GM12878 (cell line): Measurements from ENCODE around the gene UGGT1. TPM values are rescaled to one million over a fixed set of nuclear protein-coding genes. Genes with fewer than 3 reads are reported as not detected.

ENCODE experiments used
- ATAC-seq: fragments of 200-7000 bp; cut with Tn5 transposase; 3 replicates; pipeline ENCODE4 v1.9.1; 2020; ENCODE audit warnings: mild to moderate bottlenecking, moderate library complexity
- BruUV-seq: library from RNA; stranded (reverse); fragments of 400-500 nt; replicated peaks from 2 replicates; lab custom pipeline; 2021; lab: Mats Ljungman, UMichigan
- CTCF ChIA-PET: fragments of 300-600 bp; sonication (Branson Sonifier 250); formaldehyde crosslinking; extraction: SDS; loops from one replicate; lab custom pipeline; 2021; ENCODE audit warnings: inconsistent platforms; lab: Yijun Ruan, JAX
- POLR2A ChIA-PET: fragments of 350-600 bp; formaldehyde crosslinking; extraction: SDS; loops from one replicate; lab custom pipeline; 2021; ENCODE audit warnings: inconsistent platforms; lab: Charles Lee
- RAD21 ChIA-PET: fragments of 300-600 bp; sonication (Branson Sonifier 250); formaldehyde crosslinking; loops from one replicate; lab custom pipeline; 2023; ENCODE audit warnings: antibody characterized with exemption; ENCODE audit not compliant: unreplicated experiment; lab: Charles Lee
- SMC1A ChIA-PET: fragments of 300-600 bp; sonication (Branson Sonifier 250); formaldehyde crosslinking; loops from one replicate; lab custom pipeline; 2023; ENCODE audit not compliant: unreplicated experiment, uncharacterized antibody; lab: Charles Lee
- DNase-seq: peaks from one replicate; pipeline ENCODE4 v3.0.0-alpha.2; 2011; ENCODE audit warnings: low read depth, low spot score
- FAIRE-seq: peaks from 3 replicates; lab custom pipeline; 2011; peaks lifted over from hg19 to GRCh38; lab: Jason Lieb, UNC
- H2AFZ ChIP-seq: 2 replicates; pipeline ENCODE4 v1.6.0; 2011; ENCODE audit warnings: low read depth, low read length, control low read depth; ENCODE audit not compliant: control insufficient read depth
- H3K27ac ChIP-seq: 2 replicates; pipeline ENCODE4 v1.5.1; 2011; ENCODE audit warnings: control low read depth; ENCODE audit not compliant: control insufficient read depth, insufficient read depth
- H3K27me3 ChIP-seq, 2 experiments: replicated peaks in 1 of 2; 2 replicates each; pipeline versions ENCODE4 v1.6.0 to v1.6.1; 2011; ENCODE audit warnings: low read length in 1 of 2; ENCODE audit not compliant: control insufficient read depth in 2 of 2, insufficient read depth in 2 of 2
- H3K36me3 ChIP-seq, 2 experiments: 2 replicates each; pipeline ENCODE4 v1.5.1; 2011; ENCODE audit warnings: low read length in 1 of 2; ENCODE audit not compliant: control insufficient read depth in 2 of 2, insufficient read depth in 2 of 2
- H3K4me1 ChIP-seq: 2 replicates; pipeline ENCODE4 v1.6.1; 2011; ENCODE audit warnings: mild to moderate bottlenecking, low read length, moderate library complexity, mixed read lengths; ENCODE audit not compliant: control insufficient read depth, insufficient read depth
- H3K4me2 ChIP-seq: 2 replicates; pipeline ENCODE4 v1.6.0; 2011; ENCODE audit warnings: control low read depth; ENCODE audit not compliant: control insufficient read depth, insufficient read depth
- H3K4me3 ChIP-seq: fragments of 200-600 bp; sonication (generic); 2 replicates; pipeline ENCODE4 v1.5.1; 2016
- H3K79me2 ChIP-seq: 2 replicates; pipeline ENCODE4 v1.6.0; 2011; ENCODE audit warnings: low read length; ENCODE audit not compliant: control insufficient read depth, insufficient read depth
- H3K9ac ChIP-seq: 2 replicates; pipeline ENCODE4 v1.8.0; 2011; ENCODE audit warnings: low read length, control low read depth, mixed read lengths; ENCODE audit not compliant: control insufficient read depth, insufficient read depth
- H3K9me3 ChIP-seq: replicated peaks from 3 replicates; pipeline ENCODE4 v1.5.1; 2011; ENCODE audit warnings: mild to moderate bottlenecking, low read length; ENCODE audit not compliant: control insufficient read depth, insufficient read depth
- H4K20me1 ChIP-seq: 2 replicates; pipeline ENCODE4 v1.6.0; 2011; ENCODE audit not compliant: control insufficient read depth, insufficient read depth
- ATF7 ChIP-seq: fragments of 450-650 bp; IDR thresholded peaks from 2 replicates; pipeline ENCODE4 v1.6.1; 2016; ENCODE audit warnings: low read depth, mild to moderate bottlenecking
- CBX3 ChIP-seq: fragments of 200-600 bp; sonication (generic); IDR thresholded peaks from 2 replicates; pipeline ENCODE4 v1.6.1; 2016; ENCODE audit warnings: low read depth, borderline replicate concordance
- DPF2 ChIP-seq: fragments of 450-650 bp; IDR thresholded peaks from 2 replicates; pipeline ENCODE4 v1.6.1; 2017; ENCODE audit warnings: mild to moderate bottlenecking
- NFIC ChIP-seq: IDR thresholded peaks from 2 replicates; pipeline ENCODE4 v1.6.1; 2012; ENCODE audit warnings: low read depth, mild to moderate bottlenecking, inconsistent platforms, low read length, moderate library complexity
- WRNIP1 ChIP-seq: IDR thresholded peaks from 2 replicates; pipeline ENCODE4 v1.6.1; 2011; ENCODE audit warnings: low read depth, low read length, improper control_type of control experiment, borderline replicate concordance
- WGBS: methylation state at CpG from one replicate; pipeline ENCODE4 v1.1.6; 2016; ENCODE audit warnings: low lambda C conversion rate; ENCODE audit not compliant: insufficient replicate concordance, insufficient coverage; ENCODE audit errors: missing lambda C conversion rate; 5-methylcytosine and 5-hydroxymethylcytosine counted together
- in situ Hi-C: fragments of 300-500 bp; cut with MboI; formaldehyde crosslinking; loops from 9 replicates; pipeline ENCODE4 v1.14.3; 2018; ENCODE audit warnings: mixed read lengths
- intact Hi-C: fragments of 100-400 bp; cut with micrococcal nuclease; formaldehyde crosslinking; loops from one replicate; pipeline ENCODE4 v1.14.2; 2022; ENCODE audit not compliant: unreplicated experiment
- polyA plus RNA-seq, 11 experiments: library from polyadenylated mRNA; depleted of rRNA in 4 of 11; unstranded in 6 of 11; stranded (reverse) in 5 of 11; fragments of >200 nt; fragmentation: Nextera tagmentation in 4 of 11; fragmentation: Illumina TruSeq in 1 of 11; extraction: Ambion mirVana in 4 of 11; extraction: Trizol in 1 of 11; gene quantifications; 1 replicate in 1 of 11; 2 replicates in 10 of 11; pipeline versions ENCODE4 v1.2.1 to v1.2.3, GENCODE V29; 2011 to 2016; ENCODE audit warnings: inconsistent platforms in 2 of 11, missing spikeins in 2 of 11, low read depth in 1 of 11
- total RNA-seq, 4 experiments: library from RNA; depleted of rRNA in 3 of 4; stranded (reverse); fragments of >200 nt in 3 of 4; fragmentation: Illumina TruSeq in 1 of 4; extraction: Trizol in 1 of 4; gene quantifications; 2 replicates each; pipeline versions ENCODE4 v1.2.1 to v1.2.3, GENCODE V29; 2013 to 2021
- TF ChIP-seq, protein P1 (sequence below): IDR thresholded peaks from 2 replicates; pipeline ENCODE4 v1.6.1; 2012; ENCODE audit warnings: low read depth, low read length, improper control_type of control experiment
- TF ChIP-seq, protein P2 (sequence below): IDR thresholded peaks from 2 replicates; pipeline ENCODE4 v1.6.1; 2012; ENCODE audit warnings: low read length, inconsistent platforms
- TF ChIP-seq, protein P3 (sequence below): fragments of 150-350 bp; IDR thresholded peaks from 2 replicates; pipeline ENCODE4 v1.6.1; 2014; ENCODE audit warnings: mild to moderate bottlenecking, low read depth, low read length

Gene UGGT1
- total and polyA plus RNA-seq, 10 of the 15 experiments (the other 5 are each of a cell fraction or from before 2014, with no cell fraction given): 4.1 to 49.8 (median 28.5) TPM

DNA sequence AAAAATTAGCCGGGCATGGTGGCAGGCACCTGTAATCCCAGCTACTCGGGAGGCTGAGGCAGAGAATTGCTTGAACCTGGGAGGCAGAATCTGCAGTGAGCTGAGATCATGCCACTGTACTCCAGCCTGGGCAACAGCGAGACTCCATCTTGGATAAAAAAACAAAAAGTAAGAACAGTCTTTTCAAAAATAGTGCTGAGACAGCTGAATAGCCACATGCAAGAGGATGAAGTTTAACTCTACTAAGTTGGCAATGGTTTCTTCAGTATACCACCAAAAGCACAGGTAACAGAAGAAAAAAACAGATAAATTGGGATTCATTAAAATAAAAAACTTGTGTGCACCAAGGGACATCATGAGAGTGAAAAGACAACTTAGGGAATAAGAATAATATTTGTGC, 115.2 kb downstream of the UGGT1 start:
- ChIA-PET SMC1A (no interaction called here), POLR2A (no interaction called here), CTCF (no interaction called here), RAD21 (no interaction called here)
- no peak overlapping the region for H3K4me3 ChIP-seq
- H3K27me3 ChIP-seq: no peaks in the 10 kb centered on the region
- no peak overlapping the region for H2AFZ ChIP-seq
- no peak overlapping the region for H3K4me2 ChIP-seq
- DNase-seq: no peak
- intact Hi-C loops: no loop called here
- no peaks in the 10 kb centered on the region for H3K79me2 ChIP-seq
- no TSS peak for BruUV-seq
- 36% methylated on average over 3 of the region's 3 CpGs for WGBS
- no peaks in the 10 kb centered on the region for H4K20me1 ChIP-seq
- TF ChIP-seq CBX3 (no peak), ATF7 (no peak), WRNIP1 (no peak), NFIC (no peak), DPF2 (no peak)
- TF ChIP-seq, protein P1, sequence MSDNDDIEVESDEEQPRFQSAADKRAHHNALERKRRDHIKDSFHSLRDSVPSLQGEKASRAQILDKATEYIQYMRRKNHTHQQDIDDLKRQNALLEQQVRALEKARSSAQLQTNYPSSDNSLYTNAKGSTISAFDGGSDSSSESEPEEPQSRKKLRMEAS: no peak
- TF ChIP-seq, protein P2, sequence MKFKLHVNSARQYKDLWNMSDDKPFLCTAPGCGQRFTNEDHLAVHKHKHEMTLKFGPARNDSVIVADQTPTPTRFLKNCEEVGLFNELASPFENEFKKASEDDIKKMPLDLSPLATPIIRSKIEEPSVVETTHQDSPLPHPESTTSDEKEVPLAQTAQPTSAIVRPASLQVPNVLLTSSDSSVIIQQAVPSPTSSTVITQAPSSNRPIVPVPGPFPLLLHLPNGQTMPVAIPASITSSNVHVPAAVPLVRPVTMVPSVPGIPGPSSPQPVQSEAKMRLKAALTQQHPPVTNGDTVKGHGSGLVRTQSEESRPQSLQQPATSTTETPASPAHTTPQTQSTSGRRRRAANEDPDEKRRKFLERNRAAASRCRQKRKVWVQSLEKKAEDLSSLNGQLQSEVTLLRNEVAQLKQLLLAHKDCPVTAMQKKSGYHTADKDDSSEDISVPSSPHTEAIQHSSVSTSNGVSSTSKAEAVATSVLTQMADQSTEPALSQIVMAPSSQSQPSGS: no peak
- TF ChIP-seq, protein P3, sequence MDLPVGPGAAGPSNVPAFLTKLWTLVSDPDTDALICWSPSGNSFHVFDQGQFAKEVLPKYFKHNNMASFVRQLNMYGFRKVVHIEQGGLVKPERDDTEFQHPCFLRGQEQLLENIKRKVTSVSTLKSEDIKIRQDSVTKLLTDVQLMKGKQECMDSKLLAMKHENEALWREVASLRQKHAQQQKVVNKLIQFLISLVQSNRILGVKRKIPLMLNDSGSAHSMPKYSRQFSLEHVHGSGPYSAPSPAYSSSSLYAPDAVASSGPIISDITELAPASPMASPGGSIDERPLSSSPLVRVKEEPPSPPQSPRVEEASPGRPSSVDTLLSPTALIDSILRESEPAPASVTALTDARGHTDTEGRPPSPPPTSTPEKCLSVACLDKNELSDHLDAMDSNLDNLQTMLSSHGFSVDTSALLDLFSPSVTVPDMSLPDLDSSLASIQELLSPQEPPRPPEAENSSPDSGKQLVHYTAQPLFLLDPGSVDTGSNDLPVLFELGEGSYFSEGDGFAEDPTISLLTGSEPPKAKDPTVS: no peak
- no peaks in the 10 kb centered on the region for H3K4me1 ChIP-seq
- in situ Hi-C loops: no loop called here
- FAIRE-seq: no peak
- no peaks in the 10 kb centered on the region for H3K9me3 ChIP-seq
- no peak overlapping the region for H3K27ac ChIP-seq
- H3K9ac ChIP-seq: no peak overlapping the region
- no peaks in the 10 kb centered on the region for H3K36me3 ChIP-seq
- ATAC-seq: no peak
